ENCODE results near the gene TSHZ2. TPM values are rescaled to one million over a fixed set of nuclear protein-coding genes. Genes with fewer than 3 reads are reported as not detected.

The TSHZ2 gene
- total RNA-seq, 1 experiment from 2014 or later, result 0.07 TPM

DNA sequence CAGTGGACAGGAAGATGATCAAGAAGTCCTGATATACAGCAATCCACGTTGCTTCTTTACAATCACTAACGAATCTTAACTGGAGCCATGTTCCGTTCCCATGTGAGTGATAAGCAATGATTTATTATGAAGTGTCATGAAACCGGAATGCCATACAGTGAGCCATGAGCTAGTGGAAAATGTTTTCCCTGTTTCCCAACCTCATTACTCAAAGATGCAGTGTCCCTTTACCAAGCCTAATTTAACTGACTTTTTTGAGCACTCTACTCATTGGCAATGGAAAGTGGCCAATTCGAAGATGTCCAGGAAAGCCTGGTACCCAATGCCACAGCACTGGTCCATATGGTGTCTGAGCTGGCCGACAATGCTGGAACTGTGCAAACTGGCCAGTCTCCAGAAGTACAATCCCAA, 473.2 kb downstream of the TSHZ2 start:
- Histone ChIP-seq H3K27me3 (ENCODE audit: insufficient read depth, low read length) (no peaks in the 10 kb centered on the region), H3K27ac (ENCODE audit: low read depth, low read length) (no peak overlapping the region), H3K36me3 (ENCODE audit: control insufficient read depth in 1 of 2, insufficient read depth in 2 of 2, low read length in 2 of 2) (no peaks in the 10 kb centered on the region), H4K20me1 (ENCODE audit: insufficient read depth) (no peaks in the 10 kb centered on the region), H3K9me3 (ENCODE audit: control insufficient read depth in 1 of 2, insufficient read depth in 1 of 2, low read depth in 1 of 2, low read length in 2 of 2) (no peaks in the 10 kb centered on the region), H3K4me3 (replicated peaks in 1 of 2; ENCODE audit: low read depth in 1 of 2, low read length in 2 of 2) (no peak overlapping the region), H3K79me2 (ENCODE audit: insufficient read depth, low read length) (no peaks in the 10 kb centered on the region), H3K9ac (ENCODE audit: low read length) (no peak overlapping the region), H3K4me1 (ENCODE audit: control insufficient read depth in 1 of 2, insufficient read depth in 2 of 2, low read length in 2 of 2) (no peaks in the 10 kb centered on the region), H2AFZ (ENCODE audit: low read depth, low read length, poor library complexity, severe bottlenecking) (no peak overlapping the region), H3K9me2 (ENCODE audit: insufficient read depth) (no peaks in the 10 kb centered on the region), H3K4me2 (ENCODE audit: low read length) (no peak overlapping the region)
- TF ChIP-seq, protein P1, sequence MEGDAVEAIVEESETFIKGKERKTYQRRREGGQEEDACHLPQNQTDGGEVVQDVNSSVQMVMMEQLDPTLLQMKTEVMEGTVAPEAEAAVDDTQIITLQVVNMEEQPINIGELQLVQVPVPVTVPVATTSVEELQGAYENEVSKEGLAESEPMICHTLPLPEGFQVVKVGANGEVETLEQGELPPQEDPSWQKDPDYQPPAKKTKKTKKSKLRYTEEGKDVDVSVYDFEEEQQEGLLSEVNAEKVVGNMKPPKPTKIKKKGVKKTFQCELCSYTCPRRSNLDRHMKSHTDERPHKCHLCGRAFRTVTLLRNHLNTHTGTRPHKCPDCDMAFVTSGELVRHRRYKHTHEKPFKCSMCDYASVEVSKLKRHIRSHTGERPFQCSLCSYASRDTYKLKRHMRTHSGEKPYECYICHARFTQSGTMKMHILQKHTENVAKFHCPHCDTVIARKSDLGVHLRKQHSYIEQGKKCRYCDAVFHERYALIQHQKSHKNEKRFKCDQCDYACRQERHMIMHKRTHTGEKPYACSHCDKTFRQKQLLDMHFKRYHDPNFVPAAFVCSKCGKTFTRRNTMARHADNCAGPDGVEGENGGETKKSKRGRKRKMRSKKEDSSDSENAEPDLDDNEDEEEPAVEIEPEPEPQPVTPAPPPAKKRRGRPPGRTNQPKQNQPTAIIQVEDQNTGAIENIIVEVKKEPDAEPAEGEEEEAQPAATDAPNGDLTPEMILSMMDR (IDR thresholded peaks at IDR 0.05 in 2 of 3, conservative IDR thresholded peaks at IDR 0.05 in 1 of 3; ENCODE audit: borderline replicate concordance in 1 of 3, insufficient read depth in 1 of 3, low read depth in 2 of 3, low read length in 2 of 3), result no peak
- TF ChIP-seq SRF (IDR thresholded peaks at IDR 0.05; ENCODE audit: low read depth) (no peak), CEBPB (IDR thresholded peaks at IDR 0.05; ENCODE audit: low read depth) (no peak), ELF1 (IDR thresholded peaks at IDR 0.05; ENCODE audit: borderline replicate concordance, low read depth) (no peak), YY1 (IDR thresholded peaks at IDR 0.05; ENCODE audit: extremely low read depth, insufficient replicate concordance, low read depth, low read length) (no peak), SIN3A (IDR thresholded peaks at IDR 0.05; ENCODE audit: low read depth) (no peak)
- TF ChIP-seq, protein P2, sequence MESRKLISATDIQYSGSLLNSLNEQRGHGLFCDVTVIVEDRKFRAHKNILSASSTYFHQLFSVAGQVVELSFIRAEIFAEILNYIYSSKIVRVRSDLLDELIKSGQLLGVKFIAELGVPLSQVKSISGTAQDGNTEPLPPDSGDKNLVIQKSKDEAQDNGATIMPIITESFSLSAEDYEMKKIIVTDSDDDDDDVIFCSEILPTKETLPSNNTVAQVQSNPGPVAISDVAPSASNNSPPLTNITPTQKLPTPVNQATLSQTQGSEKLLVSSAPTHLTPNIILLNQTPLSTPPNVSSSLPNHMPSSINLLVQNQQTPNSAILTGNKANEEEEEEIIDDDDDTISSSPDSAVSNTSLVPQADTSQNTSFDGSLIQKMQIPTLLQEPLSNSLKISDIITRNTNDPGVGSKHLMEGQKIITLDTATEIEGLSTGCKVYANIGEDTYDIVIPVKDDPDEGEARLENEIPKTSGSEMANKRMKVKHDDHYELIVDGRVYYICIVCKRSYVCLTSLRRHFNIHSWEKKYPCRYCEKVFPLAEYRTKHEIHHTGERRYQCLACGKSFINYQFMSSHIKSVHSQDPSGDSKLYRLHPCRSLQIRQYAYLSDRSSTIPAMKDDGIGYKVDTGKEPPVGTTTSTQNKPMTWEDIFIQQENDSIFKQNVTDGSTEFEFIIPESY (IDR thresholded peaks at IDR 0.05; ENCODE audit: extremely low read depth, insufficient replicate concordance, low read length), result no peak
- TF ChIP-seq, protein P3, sequence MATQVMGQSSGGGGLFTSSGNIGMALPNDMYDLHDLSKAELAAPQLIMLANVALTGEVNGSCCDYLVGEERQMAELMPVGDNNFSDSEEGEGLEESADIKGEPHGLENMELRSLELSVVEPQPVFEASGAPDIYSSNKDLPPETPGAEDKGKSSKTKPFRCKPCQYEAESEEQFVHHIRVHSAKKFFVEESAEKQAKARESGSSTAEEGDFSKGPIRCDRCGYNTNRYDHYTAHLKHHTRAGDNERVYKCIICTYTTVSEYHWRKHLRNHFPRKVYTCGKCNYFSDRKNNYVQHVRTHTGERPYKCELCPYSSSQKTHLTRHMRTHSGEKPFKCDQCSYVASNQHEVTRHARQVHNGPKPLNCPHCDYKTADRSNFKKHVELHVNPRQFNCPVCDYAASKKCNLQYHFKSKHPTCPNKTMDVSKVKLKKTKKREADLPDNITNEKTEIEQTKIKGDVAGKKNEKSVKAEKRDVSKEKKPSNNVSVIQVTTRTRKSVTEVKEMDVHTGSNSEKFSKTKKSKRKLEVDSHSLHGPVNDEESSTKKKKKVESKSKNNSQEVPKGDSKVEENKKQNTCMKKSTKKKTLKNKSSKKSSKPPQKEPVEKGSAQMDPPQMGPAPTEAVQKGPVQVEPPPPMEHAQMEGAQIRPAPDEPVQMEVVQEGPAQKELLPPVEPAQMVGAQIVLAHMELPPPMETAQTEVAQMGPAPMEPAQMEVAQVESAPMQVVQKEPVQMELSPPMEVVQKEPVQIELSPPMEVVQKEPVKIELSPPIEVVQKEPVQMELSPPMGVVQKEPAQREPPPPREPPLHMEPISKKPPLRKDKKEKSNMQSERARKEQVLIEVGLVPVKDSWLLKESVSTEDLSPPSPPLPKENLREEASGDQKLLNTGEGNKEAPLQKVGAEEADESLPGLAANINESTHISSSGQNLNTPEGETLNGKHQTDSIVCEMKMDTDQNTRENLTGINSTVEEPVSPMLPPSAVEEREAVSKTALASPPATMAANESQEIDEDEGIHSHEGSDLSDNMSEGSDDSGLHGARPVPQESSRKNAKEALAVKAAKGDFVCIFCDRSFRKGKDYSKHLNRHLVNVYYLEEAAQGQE (IDR thresholded peaks at IDR 0.05; ENCODE audit: low read depth), result no peak
- TF ChIP-seq, protein P4, sequence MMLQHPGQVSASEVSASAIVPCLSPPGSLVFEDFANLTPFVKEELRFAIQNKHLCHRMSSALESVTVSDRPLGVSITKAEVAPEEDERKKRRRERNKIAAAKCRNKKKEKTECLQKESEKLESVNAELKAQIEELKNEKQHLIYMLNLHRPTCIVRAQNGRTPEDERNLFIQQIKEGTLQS (IDR thresholded peaks at IDR 0.05), result no peak
- ChIA-PET CTCF (no interaction called here), RAD21 (ENCODE audit: low non-redundant PET in 1 of 2, low total read pairs in 2 of 2, uncharacterized antibody in 2 of 2, unreplicated experiment in 2 of 2) (no interaction called here), POLR2A (no interaction called here)
- no peak for ATAC-seq
- intact Hi-C loops (cut with micrococcal nuclease), result no loop called here
- DNase-seq (ENCODE audit: low read depth, low spot score), result no peak
- no TSS peak for BruUV-seq (replicated peaks)

Data from HCT116 (cell line).